BJ (cell line): ENCODE results near the gene LILRB4. TPM values are rescaled to one million over a fixed set of nuclear protein-coding genes. Genes with fewer than 3 reads are reported as not detected.
"Not testable (repeated sequence)": the region's sequence is repeated elsewhere in the genome, so short reads cannot be mapped to it uniquely, and the experiment has no call there.

Experiments
- CTCF ChIA-PET: fragments of 350-600 bp; formaldehyde crosslinking; extraction: SDS; loops from one replicate; lab custom pipeline; 2021; ENCODE audit warnings: antibody characterized with exemption, inconsistent platforms; lab: Yijun Ruan, JAX
- POLR2A ChIA-PET: fragments of 300-600 bp; sonication (Branson Sonifier 250); formaldehyde crosslinking; extraction: SDS; loops from one replicate; lab custom pipeline; 2021; ENCODE audit warnings: antibody characterized with exemption; lab: Charles Lee
- DNase-seq: peaks from one replicate; pipeline ENCODE4 v3.0.0-alpha.2; 2011; ENCODE audit warnings: low read depth
- H3K27me3 ChIP-seq: 2 replicates; pipeline ENCODE4 v1.6.0; 2011; ENCODE audit warnings: low read length; ENCODE audit not compliant: control insufficient read depth, insufficient read depth
- H3K36me3 ChIP-seq: 2 replicates; pipeline ENCODE4 v1.5.1; 2011; ENCODE audit warnings: low read length; ENCODE audit not compliant: control insufficient read depth, insufficient read depth
- H3K4me3 ChIP-seq: 2 replicates; pipeline ENCODE4 v1.5.1; 2011; ENCODE audit warnings: low read depth, mild to moderate bottlenecking, control low read depth, low read length
- polyA plus RNA-seq: library from polyadenylated mRNA; depleted of rRNA; stranded (reverse); fragments of >200 nt; gene quantifications from 2 replicates; pipeline ENCODE4 v1.2.3, GENCODE V29; 2011; rRNA removed
- small RNA-seq: library from RNA; depleted of rRNA; stranded (forward); fragments of <200 nt; gene quantifications from one replicate; pipeline ENCODE3, GENCODE V24; 2012; ENCODE audit warnings: low replicate concordance, low read depth; ENCODE audit not compliant: insufficient read length
- TF ChIP-seq, protein P1 (sequence below): IDR thresholded peaks from 2 replicates; pipeline ENCODE4 v1.5.1; 2011; ENCODE audit warnings: low read depth, mild to moderate bottlenecking, control low read depth, inconsistent platforms, low read length, moderate library complexity; ENCODE audit not compliant: insufficient read depth

The LILRB4 gene
- polyA plus RNA-seq, 1 experiment = not detected

DNA sequence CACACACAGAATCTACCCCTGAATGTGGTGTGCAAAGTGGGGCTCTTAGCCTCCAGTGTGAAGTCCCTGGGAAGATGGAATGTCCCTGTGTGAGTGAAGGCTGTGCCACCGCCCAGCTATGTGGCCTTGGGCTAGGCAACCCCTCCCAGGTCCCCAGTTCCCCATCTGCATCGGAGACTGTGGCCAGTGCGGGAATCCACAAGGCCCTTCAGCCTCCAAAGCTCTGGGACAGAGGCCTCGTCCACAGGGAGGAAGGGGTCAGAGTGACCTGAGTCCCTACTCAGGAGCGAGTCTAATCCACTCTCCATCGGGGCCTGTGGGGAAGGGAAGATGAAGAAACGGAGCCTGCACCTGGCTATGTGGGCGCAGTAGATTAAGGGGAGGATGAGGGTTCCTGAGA, 42.1 kb downstream of the LILRB4 start:
- POLR2A ChIA-PET = no interaction called here
- DNase-seq = no peak
- CTCF ChIA-PET = no interaction called here
- TF ChIP-seq, protein P1, sequence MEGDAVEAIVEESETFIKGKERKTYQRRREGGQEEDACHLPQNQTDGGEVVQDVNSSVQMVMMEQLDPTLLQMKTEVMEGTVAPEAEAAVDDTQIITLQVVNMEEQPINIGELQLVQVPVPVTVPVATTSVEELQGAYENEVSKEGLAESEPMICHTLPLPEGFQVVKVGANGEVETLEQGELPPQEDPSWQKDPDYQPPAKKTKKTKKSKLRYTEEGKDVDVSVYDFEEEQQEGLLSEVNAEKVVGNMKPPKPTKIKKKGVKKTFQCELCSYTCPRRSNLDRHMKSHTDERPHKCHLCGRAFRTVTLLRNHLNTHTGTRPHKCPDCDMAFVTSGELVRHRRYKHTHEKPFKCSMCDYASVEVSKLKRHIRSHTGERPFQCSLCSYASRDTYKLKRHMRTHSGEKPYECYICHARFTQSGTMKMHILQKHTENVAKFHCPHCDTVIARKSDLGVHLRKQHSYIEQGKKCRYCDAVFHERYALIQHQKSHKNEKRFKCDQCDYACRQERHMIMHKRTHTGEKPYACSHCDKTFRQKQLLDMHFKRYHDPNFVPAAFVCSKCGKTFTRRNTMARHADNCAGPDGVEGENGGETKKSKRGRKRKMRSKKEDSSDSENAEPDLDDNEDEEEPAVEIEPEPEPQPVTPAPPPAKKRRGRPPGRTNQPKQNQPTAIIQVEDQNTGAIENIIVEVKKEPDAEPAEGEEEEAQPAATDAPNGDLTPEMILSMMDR = no peak
- H3K36me3 ChIP-seq = no peaks in the 10 kb centered on the region
- H3K27me3 ChIP-seq = no peaks in the 10 kb centered on the region
- H3K4me3 ChIP-seq = no peak overlapping the region

DNA sequence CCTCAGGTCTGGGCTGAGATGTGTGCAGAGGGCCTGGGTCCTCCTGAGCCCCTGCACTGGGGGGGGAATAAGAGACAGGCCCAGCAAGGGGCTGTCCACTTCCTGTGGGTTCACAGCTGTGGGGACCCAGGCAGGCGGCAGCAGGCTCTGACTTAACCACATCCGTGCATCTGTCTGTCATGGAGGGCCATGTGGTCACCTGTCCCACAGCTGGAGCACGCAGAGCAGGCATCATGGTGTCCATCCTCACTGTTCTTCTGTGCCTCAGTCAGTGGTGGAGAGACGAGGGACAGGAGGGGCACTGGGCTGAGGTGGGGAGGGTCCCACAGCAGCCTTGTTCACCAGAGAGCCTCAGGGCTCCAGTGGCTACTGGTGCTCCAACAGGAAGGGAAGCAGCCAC, 45.2 kb downstream of the LILRB4 start:
- ChIA-PET POLR2A (no interaction called here), CTCF (no interaction called here)
- no peak for DNase-seq
- Histone ChIP-seq H3K27me3 (no peaks in the 10 kb centered on the region), H3K36me3 (no peaks in the 10 kb centered on the region), H3K4me3 (no peak overlapping the region)
- TF ChIP-seq, protein P1 = no peak

DNA sequence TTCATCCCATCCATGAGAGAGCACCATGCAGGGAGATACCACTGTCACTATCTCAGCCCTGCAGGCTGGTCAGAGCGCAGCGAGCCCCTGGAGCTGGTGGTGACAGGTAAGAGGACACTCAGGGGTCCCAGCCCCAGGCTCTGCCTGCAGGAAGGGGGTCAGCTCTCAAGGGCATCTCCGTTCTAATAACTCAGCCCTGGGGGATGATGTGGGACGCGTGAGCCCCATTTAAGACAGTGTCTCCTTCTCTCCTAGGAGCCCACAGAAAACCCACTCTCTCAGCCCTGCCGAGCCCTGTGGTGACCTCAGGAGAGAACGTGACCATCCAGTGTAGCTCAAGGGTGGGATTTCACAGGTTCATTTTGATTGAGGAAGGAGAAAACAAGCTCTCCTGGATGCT, 46.0 kb downstream of the LILRB4 start:
- Histone ChIP-seq H3K4me3 (no peak overlapping the region), H3K27me3 (no peaks in the 10 kb centered on the region), H3K36me3 (no peaks in the 10 kb centered on the region)
- DNase-seq = no peak
- TF ChIP-seq, protein P1 = no peak
- ChIA-PET CTCF (no interaction called here), POLR2A (no interaction called here)

GRCh38 chr19:54709212-54709948, 46.6 kb downstream of the LILRB4 start:
- H3K4me3 ChIP-seq = no peak overlapping the region
- POLR2A ChIA-PET = no interaction called here
- TF ChIP-seq, protein P1 = no peak
- no peaks in the 10 kb centered on the region for H3K36me3 ChIP-seq
- CTCF ChIA-PET = no interaction called here
- H3K27me3 ChIP-seq = no peaks in the 10 kb centered on the region
- DNase-seq = no peak

- DNase-seq, H3K27me3 ChIP-seq, H3K4me3 ChIP-seq, CTCF ChIA-PET, POLR2A ChIA-PET, H3K36me3 ChIP-seq: not testable (repeated sequence)
Measured at GRCh38 chr19:54709956-54710355, 47.2 kb downstream of the LILRB4 start.

Small RNAs within 50 kb of the gene (small RNA-seq; reads per million reads assigned to genes)
- gene AC245036.3 (not detected), gene AC245128.2 (not detected), gene MIR8061 (not detected)

Other genes with a start within 250 kb of the LILRB4 start
- not detected in 2 replicates for gene TTYH1, start 247.5 kb upstream of the LILRB4 start, polyA plus RNA-seq
- 23.5 and 39.5 TPM in 2 replicates for gene LENG8, start 213.8 kb upstream of the LILRB4 start, polyA plus RNA-seq
- 1.4 and 2.0 TPM in 2 replicates for gene LENG9, start 199.2 kb upstream of the LILRB4 start, polyA plus RNA-seq
- 22.5 and 24.7 TPM in 2 replicates for gene CDC42EP5, start 189.7 kb upstream of the LILRB4 start, polyA plus RNA-seq
- gene LAIR2, start 160.2 kb upstream of the LILRB4 start, polyA plus RNA-seq = not detected in 2 replicates
- not detected in 2 replicates for gene LILRA2, start 89.2 kb upstream of the LILRB4 start, polyA plus RNA-seq
- not detected in 2 replicates for gene LILRA1, start 69.4 kb upstream of the LILRB4 start, polyA plus RNA-seq
- not detected in 2 replicates for gene LILRB1, start 32.5 kb upstream of the LILRB4 start, polyA plus RNA-seq
- not detected in 2 replicates for gene KIR3DL3, start 61.5 kb downstream of the LILRB4 start, polyA plus RNA-seq
- gene KIR2DL3, start 75.5 kb downstream of the LILRB4 start, polyA plus RNA-seq = not detected in 2 replicates
- gene KIR2DL1, start 106.8 kb downstream of the LILRB4 start, polyA plus RNA-seq = not detected in 2 replicates
- not detected in 2 replicates for gene KIR2DL4, start 140.6 kb downstream of the LILRB4 start, polyA plus RNA-seq
- not detected in 2 replicates for gene KIR3DL1, start 153.5 kb downstream of the LILRB4 start, polyA plus RNA-seq
- not detected in 2 replicates for gene KIR2DS4, start 169.7 kb downstream of the LILRB4 start, polyA plus RNA-seq
- not detected in 2 replicates for gene KIR3DL2, start 187.5 kb downstream of the LILRB4 start, polyA plus RNA-seq
- gene FCAR, start 211.2 kb downstream of the LILRB4 start, polyA plus RNA-seq = not detected in 2 replicates
- gene NCR1, start 243.2 kb downstream of the LILRB4 start, polyA plus RNA-seq = not detected in 2 replicates